HepG2 (cell line): Measurements from ENCODE around the gene TAGLN2. TPM values are rescaled to one million over a fixed set of nuclear protein-coding genes. Genes with fewer than 3 reads are reported as not detected.

Experiments used
- ATAC-seq: fragments of 200-7000 bp; cut with Tn5 transposase; 3 replicates; pipeline ENCODE4 v1.9.1; 2020; ENCODE audit warnings: mild to moderate bottlenecking, moderate library complexity
- BruUV-seq: library from RNA; stranded (reverse); fragments of 400-500 nt; replicated peaks from 2 replicates; lab custom pipeline; 2021; lab: Mats Ljungman, UMichigan
- CTCF ChIA-PET: fragments of 300-600 bp; formaldehyde crosslinking; extraction: SDS; loops from one replicate; lab custom pipeline; 2021; ENCODE audit warnings: low total read pairs, inconsistent platforms, low intra/inter-chr PET ratio; lab: Yijun Ruan, JAX
- POLR2A ChIA-PET: fragments of 350-600 bp; sonication (Branson Sonifier 250); formaldehyde crosslinking; loops from one replicate; lab custom pipeline; 2020; ENCODE audit warnings: antibody characterized with exemption, inconsistent platforms; lab: Yijun Ruan, JAX
- DNase-seq: peaks from one replicate; pipeline ENCODE4 v3.0.0-alpha.2; 2015; ENCODE audit warnings: low spot score
- FAIRE-seq: peaks from 3 replicates; lab custom pipeline; 2011; peaks lifted over from hg19 to GRCh38; lab: Jason Lieb, UNC
- H2AFZ ChIP-seq: one replicate; pipeline ENCODE4 v1.6.1; 2011; ENCODE audit warnings: low read length, inconsistent platforms
- H3K27ac ChIP-seq: fragments of 300-600 bp; 3 replicates; pipeline ENCODE4 v1.8.0; 2011; ENCODE audit warnings: mixed run types, mild to moderate bottlenecking, mixed read lengths, low read length, inconsistent platforms; ENCODE audit not compliant: insufficient read depth; ENCODE audit errors: extremely low read length
- H3K27me3 ChIP-seq, 2 experiments: fragments of 200-600 bp in 1 of 2; 2 replicates in 1 of 2; 3 replicates in 1 of 2; pipeline versions ENCODE4 v1.6.0 to v1.8.0; 2011; ENCODE audit warnings: low read length in 2 of 2, mild to moderate bottlenecking in 2 of 2, moderate library complexity in 2 of 2, inconsistent platforms in 1 of 2; ENCODE audit not compliant: insufficient read depth in 2 of 2, control insufficient read depth in 1 of 2
- H3K36me3 ChIP-seq, 2 experiments: fragments of 200-600 bp in 1 of 2; replicated peaks in 1 of 2; 2 replicates in 1 of 2; 3 replicates in 1 of 2; pipeline versions ENCODE4 v1.5.1 to v1.8.0; 2011; ENCODE audit warnings: low read length in 2 of 2, inconsistent platforms in 1 of 2; ENCODE audit not compliant: insufficient read depth in 2 of 2, control insufficient read depth in 1 of 2
- H3K4me1 ChIP-seq: 2 replicates; pipeline ENCODE4 v1.5.1; 2012; ENCODE audit warnings: low read length, inconsistent platforms; ENCODE audit not compliant: insufficient read depth
- H3K4me2 ChIP-seq: 2 replicates; pipeline ENCODE4 v1.6.0; 2011; ENCODE audit warnings: low read depth, low read length, inconsistent platforms
- H3K4me3 ChIP-seq, 3 experiments: fragments of 200-600 bp in 1 of 3; sonication (generic), shearing (Covaris generic) in 1 of 3; replicated peaks in 1 of 3; 2 replicates each; pipeline ENCODE4 v1.5.1; 2011 to 2016; ENCODE audit warnings: low read length in 3 of 3, inconsistent platforms in 2 of 3, low read depth in 2 of 3, mild to moderate bottlenecking in 2 of 3, control low read depth in 1 of 3, mixed read lengths in 1 of 3; ENCODE audit not compliant: insufficient read depth in 1 of 3
- H3K79me2 ChIP-seq: one replicate; pipeline ENCODE4 v1.6.1; 2011; ENCODE audit warnings: low read length, inconsistent platforms; ENCODE audit not compliant: insufficient read depth
- H3K9ac ChIP-seq: 2 replicates; pipeline ENCODE4 v1.6.0; 2011; ENCODE audit warnings: mild to moderate bottlenecking, low read depth, low read length, inconsistent platforms; ENCODE audit not compliant: insufficient read depth
- H3K9me3 ChIP-seq: 2 replicates; pipeline ENCODE4 v1.5.1; 2012; ENCODE audit warnings: mild to moderate bottlenecking, low read length
- H4K20me1 ChIP-seq: 2 replicates; pipeline ENCODE4 v1.6.0; 2011; ENCODE audit warnings: inconsistent platforms, mild to moderate bottlenecking, low read length, moderate library complexity; ENCODE audit not compliant: insufficient read depth
- ESRRA ChIP-seq: sonication (generic); formaldehyde crosslinking; IDR thresholded peaks from 2 replicates; pipeline ENCODE4 v1.5.1; 2020; ENCODE audit warnings: mild to moderate bottlenecking, low read depth, missing genetic modification reagents
- IKZF4 ChIP-seq: sonication (generic); formaldehyde crosslinking; IDR thresholded peaks from 2 replicates; pipeline ENCODE4 v1.5.1; 2020; ENCODE audit warnings: borderline replicate concordance, mild to moderate bottlenecking, low read depth, missing genetic modification reagents; ENCODE audit errors: not compliant biosample characterization
- KLF9 ChIP-seq: IDR thresholded peaks from 2 replicates; pipeline ENCODE4 v1.6.1; 2016; ENCODE audit warnings: low read depth
- MED8 ChIP-seq: sonication (generic); formaldehyde crosslinking; IDR thresholded peaks from 2 replicates; pipeline ENCODE4 v1.8.1; 2023; ENCODE audit warnings: mild to moderate bottlenecking, missing genetic modification reagents; ENCODE audit not compliant: insufficient replicate concordance
- MYNN ChIP-seq: sonication (generic); formaldehyde crosslinking; IDR thresholded peaks from 2 replicates; pipeline ENCODE4 v1.4.0; 2020; ENCODE audit warnings: mild to moderate bottlenecking, low read depth, missing genetic modification reagents
- POGK ChIP-seq: sonication (generic); formaldehyde crosslinking; conservative IDR thresholded peaks from 2 replicates; pipeline ENCODE4 v1.8.0; 2022; ENCODE audit warnings: mild to moderate bottlenecking, moderate library complexity, missing genetic modification reagents
- SKI ChIP-seq: fragments of 450-650 bp; IDR thresholded peaks from one replicate; pipeline ENCODE4 v1.6.1; 2018; ENCODE audit warnings: mild to moderate bottlenecking; ENCODE audit not compliant: partially characterized antibody
- SUZ12 ChIP-seq: fragments of 150-350 bp; IDR thresholded peaks from 2 replicates; pipeline ENCODE4 v1.6.1; 2014; ENCODE audit warnings: low read depth, low read length
- ZNF382 ChIP-seq: sonication (generic); formaldehyde crosslinking; IDR thresholded peaks from 2 replicates; pipeline ENCODE4 v1.5.0; 2020; ENCODE audit warnings: missing genetic modification reagents, mild to moderate bottlenecking, borderline replicate concordance
- ZNF629 ChIP-seq: sonication (generic); formaldehyde crosslinking; conservative IDR thresholded peaks from 2 replicates; pipeline ENCODE4 v1.5.0; 2020; ENCODE audit warnings: missing genetic modification reagents
- ZNF678 ChIP-seq: sonication (generic); formaldehyde crosslinking; IDR thresholded peaks from 2 replicates; pipeline ENCODE4 v1.4.0; 2020; ENCODE audit warnings: mild to moderate bottlenecking, missing genetic modification reagents
- ZUFSP ChIP-seq: sonication (generic); formaldehyde crosslinking; IDR thresholded peaks from 2 replicates; pipeline ENCODE4 v1.9.0; 2021; ENCODE audit warnings: missing genetic modification reagents, mild to moderate bottlenecking, borderline replicate concordance
- WGBS: methylation state at CpG from one replicate; pipeline ENCODE4 v1.1.6; 2017; ENCODE audit warnings: low lambda C conversion rate; 5-methylcytosine and 5-hydroxymethylcytosine counted together
- in situ Hi-C: cut with HindIII; loops from 2 replicates; pipeline ENCODE4 v1.10.0; 2017; ENCODE audit warnings: low pct_unique_long_range_greater_than_20kb; ENCODE audit not compliant: extremely low pct_ligation_motif_present
- intact Hi-C: fragments of 100-400 bp; cut with micrococcal nuclease; formaldehyde crosslinking; loops from one replicate; pipeline ENCODE4 v1.10.0; 2022; ENCODE audit not compliant: unreplicated experiment
- polyA plus RNA-seq, 8 experiments: library from polyadenylated mRNA; depleted of rRNA in 3 of 8; stranded (reverse) in 7 of 8; unstranded in 1 of 8; fragments of >200 nt; fragmentation: Illumina TruSeq in 4 of 8; extraction: Trizol in 4 of 8; gene quantifications; 2 replicates each; pipeline versions ENCODE4 v1.2.1 to v1.2.3, GENCODE V29; 2011 to 2016; ENCODE audit warnings: low read depth in 4 of 8, missing spikeins in 1 of 8, mixed read lengths in 1 of 8; ENCODE audit not compliant: insufficient read depth in 1 of 8
- total RNA-seq, 5 experiments: library from RNA; depleted of rRNA; stranded (reverse); fragments of >200 nt; fragmentation: Illumina TruSeq; extraction: Trizol; gene quantifications; 2 replicates each; pipeline ENCODE4 v1.2.3, GENCODE V29; 2016; ENCODE audit warnings: low read depth in 1 of 5
- TF ChIP-seq, protein P1 (sequence below): sonication (generic); formaldehyde crosslinking; IDR thresholded peaks from 2 replicates; pipeline ENCODE4 v1.4.0; 2020; ENCODE audit warnings: missing genetic modification reagents, mild to moderate bottlenecking, borderline replicate concordance
- TF ChIP-seq, protein P2 (sequence below): sonication (generic); formaldehyde crosslinking; IDR thresholded peaks from 2 replicates; pipeline ENCODE4 v1.8.0; 2022; ENCODE audit warnings: mild to moderate bottlenecking, missing genetic modification reagents

The TAGLN2 gene
- total and polyA plus RNA-seq, 2 of the 13 experiments (the other 11 are each of a cell fraction or from before 2014, with no cell fraction given) = 6.7 to 17.2 TPM

GRCh38 chr1:159879136-159879535, 46.2 kb downstream of the TAGLN2 start:
- Histone ChIP-seq H3K9ac (no peak overlapping the region), H3K36me3 (no peaks in the 10 kb centered on the region), H4K20me1 (no peaks in the 10 kb centered on the region), H3K4me1 (no peaks in the 10 kb centered on the region), H3K79me2 (no peaks in the 10 kb centered on the region), H3K27ac (no peak overlapping the region), H3K4me2 (no peak overlapping the region), H3K4me3 (no peak overlapping the region), H2AFZ (no peak overlapping the region), H3K27me3 (peaks cover 0 to 4% of the 10 kb centered on the region in 2 experiments; a peak in 3 of 5 replicates), H3K9me3 (no peaks in the 10 kb centered on the region)
- no peak for ATAC-seq
- no peak for DNase-seq
- TF ChIP-seq IKZF4 (CRISPR knock-in tag) (no peak), SUZ12 (no peak), KLF9 (CRISPR knock-in tag) (no peak), MED8 (CRISPR knock-in tag) (no peak), ZNF382 (CRISPR knock-in tag) (no peak), POGK (CRISPR knock-in tag) (no peak), ESRRA (no peak), SKI (no peak), MYNN (no peak), ZUFSP (no peak), ZNF678 (CRISPR knock-in tag) (no peak), ZNF629 (CRISPR knock-in tag) (no peak)
- TF ChIP-seq, protein P1, sequence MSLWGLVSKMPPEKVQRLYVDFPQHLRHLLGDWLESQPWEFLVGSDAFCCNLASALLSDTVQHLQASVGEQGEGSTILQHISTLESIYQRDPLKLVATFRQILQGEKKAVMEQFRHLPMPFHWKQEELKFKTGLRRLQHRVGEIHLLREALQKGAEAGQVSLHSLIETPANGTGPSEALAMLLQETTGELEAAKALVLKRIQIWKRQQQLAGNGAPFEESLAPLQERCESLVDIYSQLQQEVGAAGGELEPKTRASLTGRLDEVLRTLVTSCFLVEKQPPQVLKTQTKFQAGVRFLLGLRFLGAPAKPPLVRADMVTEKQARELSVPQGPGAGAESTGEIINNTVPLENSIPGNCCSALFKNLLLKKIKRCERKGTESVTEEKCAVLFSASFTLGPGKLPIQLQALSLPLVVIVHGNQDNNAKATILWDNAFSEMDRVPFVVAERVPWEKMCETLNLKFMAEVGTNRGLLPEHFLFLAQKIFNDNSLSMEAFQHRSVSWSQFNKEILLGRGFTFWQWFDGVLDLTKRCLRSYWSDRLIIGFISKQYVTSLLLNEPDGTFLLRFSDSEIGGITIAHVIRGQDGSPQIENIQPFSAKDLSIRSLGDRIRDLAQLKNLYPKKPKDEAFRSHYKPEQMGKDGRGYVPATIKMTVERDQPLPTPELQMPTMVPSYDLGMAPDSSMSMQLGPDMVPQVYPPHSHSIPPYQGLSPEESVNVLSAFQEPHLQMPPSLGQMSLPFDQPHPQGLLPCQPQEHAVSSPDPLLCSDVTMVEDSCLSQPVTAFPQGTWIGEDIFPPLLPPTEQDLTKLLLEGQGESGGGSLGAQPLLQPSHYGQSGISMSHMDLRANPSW (CRISPR knock-in tag) = no peak
- TF ChIP-seq, protein P2, sequence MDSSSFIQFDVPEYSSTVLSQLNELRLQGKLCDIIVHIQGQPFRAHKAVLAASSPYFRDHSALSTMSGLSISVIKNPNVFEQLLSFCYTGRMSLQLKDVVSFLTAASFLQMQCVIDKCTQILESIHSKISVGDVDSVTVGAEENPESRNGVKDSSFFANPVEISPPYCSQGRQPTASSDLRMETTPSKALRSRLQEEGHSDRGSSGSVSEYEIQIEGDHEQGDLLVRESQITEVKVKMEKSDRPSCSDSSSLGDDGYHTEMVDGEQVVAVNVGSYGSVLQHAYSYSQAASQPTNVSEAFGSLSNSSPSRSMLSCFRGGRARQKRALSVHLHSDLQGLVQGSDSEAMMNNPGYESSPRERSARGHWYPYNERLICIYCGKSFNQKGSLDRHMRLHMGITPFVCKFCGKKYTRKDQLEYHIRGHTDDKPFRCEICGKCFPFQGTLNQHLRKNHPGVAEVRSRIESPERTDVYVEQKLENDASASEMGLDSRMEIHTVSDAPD (CRISPR knock-in tag) = no peak
- no TSS peak for BruUV-seq
- 17% methylated on average over 3 of the region's 3 CpGs for WGBS
- intact Hi-C loops (no loop called here), in situ Hi-C loops (no loop called here)
- CTCF ChIA-PET = no interaction called here
- FAIRE-seq = no peak
- POLR2A ChIA-PET = no interaction called here
